GM12878 (cell line): Measurements from ENCODE around the gene SURF6. TPM values are rescaled to one million over a fixed set of nuclear protein-coding genes. Genes with fewer than 3 reads are reported as not detected.
A peak's percentile ranks its signal among the peaks of the same experiment; 100 is the strongest.

ENCODE experiments used
- ATAC-seq: fragments of 200-7000 bp; cut with Tn5 transposase; 3 replicates; pipeline ENCODE4 v1.9.1; 2020; ENCODE audit warnings: mild to moderate bottlenecking, moderate library complexity
- BruUV-seq: library from RNA; stranded (reverse); fragments of 400-500 nt; replicated peaks from 2 replicates; lab custom pipeline; 2021; lab: Mats Ljungman, UMichigan
- CTCF ChIA-PET: fragments of 300-600 bp; sonication (Branson Sonifier 250); formaldehyde crosslinking; extraction: SDS; loops from one replicate; lab custom pipeline; 2021; ENCODE audit warnings: inconsistent platforms; lab: Yijun Ruan, JAX
- POLR2A ChIA-PET: fragments of 350-600 bp; formaldehyde crosslinking; extraction: SDS; loops from one replicate; lab custom pipeline; 2021; ENCODE audit warnings: inconsistent platforms; lab: Charles Lee
- RAD21 ChIA-PET: fragments of 300-600 bp; sonication (Branson Sonifier 250); formaldehyde crosslinking; loops from one replicate; lab custom pipeline; 2023; ENCODE audit warnings: antibody characterized with exemption; ENCODE audit not compliant: unreplicated experiment; lab: Charles Lee
- SMC1A ChIA-PET: fragments of 300-600 bp; sonication (Branson Sonifier 250); formaldehyde crosslinking; loops from one replicate; lab custom pipeline; 2023; ENCODE audit not compliant: unreplicated experiment, uncharacterized antibody; lab: Charles Lee
- DNase-seq: peaks from one replicate; pipeline ENCODE4 v3.0.0-alpha.2; 2011; ENCODE audit warnings: low read depth, low spot score
- FAIRE-seq: peaks from 3 replicates; lab custom pipeline; 2011; peaks lifted over from hg19 to GRCh38; lab: Jason Lieb, UNC
- H2AFZ ChIP-seq: 2 replicates; pipeline ENCODE4 v1.6.0; 2011; ENCODE audit warnings: low read depth, low read length, control low read depth; ENCODE audit not compliant: control insufficient read depth
- H3K27ac ChIP-seq: 2 replicates; pipeline ENCODE4 v1.5.1; 2011; ENCODE audit warnings: control low read depth; ENCODE audit not compliant: control insufficient read depth, insufficient read depth
- H3K27me3 ChIP-seq, 2 experiments: replicated peaks in 1 of 2; 2 replicates each; pipeline versions ENCODE4 v1.6.0 to v1.6.1; 2011; ENCODE audit warnings: low read length in 1 of 2; ENCODE audit not compliant: control insufficient read depth in 2 of 2, insufficient read depth in 2 of 2
- H3K36me3 ChIP-seq, 2 experiments: 2 replicates each; pipeline ENCODE4 v1.5.1; 2011; ENCODE audit warnings: low read length in 1 of 2; ENCODE audit not compliant: control insufficient read depth in 2 of 2, insufficient read depth in 2 of 2
- H3K4me1 ChIP-seq: 2 replicates; pipeline ENCODE4 v1.6.1; 2011; ENCODE audit warnings: mild to moderate bottlenecking, low read length, moderate library complexity, mixed read lengths; ENCODE audit not compliant: control insufficient read depth, insufficient read depth
- H3K4me2 ChIP-seq: 2 replicates; pipeline ENCODE4 v1.6.0; 2011; ENCODE audit warnings: control low read depth; ENCODE audit not compliant: control insufficient read depth, insufficient read depth
- H3K4me3 ChIP-seq: fragments of 200-600 bp; sonication (generic); 2 replicates; pipeline ENCODE4 v1.5.1; 2016
- H3K79me2 ChIP-seq: 2 replicates; pipeline ENCODE4 v1.6.0; 2011; ENCODE audit warnings: low read length; ENCODE audit not compliant: control insufficient read depth, insufficient read depth
- H3K9ac ChIP-seq: 2 replicates; pipeline ENCODE4 v1.8.0; 2011; ENCODE audit warnings: low read length, control low read depth, mixed read lengths; ENCODE audit not compliant: control insufficient read depth, insufficient read depth
- H3K9me3 ChIP-seq: replicated peaks from 3 replicates; pipeline ENCODE4 v1.5.1; 2011; ENCODE audit warnings: mild to moderate bottlenecking, low read length; ENCODE audit not compliant: control insufficient read depth, insufficient read depth
- H4K20me1 ChIP-seq: 2 replicates; pipeline ENCODE4 v1.6.0; 2011; ENCODE audit not compliant: control insufficient read depth, insufficient read depth
- ATF3 ChIP-seq: IDR thresholded peaks from 2 replicates; pipeline ENCODE4 v1.6.1; 2011; ENCODE audit warnings: low read depth, mild to moderate bottlenecking, low read length, moderate library complexity, borderline replicate concordance; ENCODE audit errors: extremely low read depth
- CHD2 ChIP-seq: IDR thresholded peaks from 2 replicates; pipeline ENCODE4 v1.6.1; 2011; ENCODE audit warnings: low read depth, low read length, improper control_type of control experiment, borderline replicate concordance
- EED ChIP-seq: sonication (generic); IDR thresholded peaks from 2 replicates; pipeline ENCODE4 v1.6.1; 2016; ENCODE audit warnings: antibody characterized with exemption, low read depth
- EGR1 ChIP-seq, 2 experiments: IDR thresholded peaks; 1 replicate in 1 of 2; 2 replicates in 1 of 2; pipeline ENCODE4 v1.6.1; 2011 to 2012; ENCODE audit warnings: low read depth in 2 of 2, low read length in 2 of 2, borderline replicate concordance in 1 of 2, mild to moderate bottlenecking in 1 of 2, moderate library complexity in 1 of 2
- HDAC6 ChIP-seq: fragments of 200-600 bp; sonication (generic); IDR thresholded peaks from one replicate; pipeline ENCODE4 v1.8.0; 2017; ENCODE audit warnings: antibody characterized with exemption; ENCODE audit not compliant: unreplicated experiment
- NR2C1 ChIP-seq: fragments of 450-650 bp; IDR thresholded peaks from 2 replicates; pipeline ENCODE4 v1.6.1; 2017; ENCODE audit warnings: antibody characterized with exemption, mild to moderate bottlenecking, moderate library complexity
- PAX8 ChIP-seq: fragments of 450-650 bp; IDR thresholded peaks from 2 replicates; pipeline ENCODE4 v1.6.1; 2017; ENCODE audit warnings: mild to moderate bottlenecking, moderate library complexity
- POLR2A ChIP-seq: IDR thresholded peaks from 2 replicates; pipeline ENCODE4 v1.6.1; 2011; ENCODE audit warnings: low read depth, mild to moderate bottlenecking, low read length
- RCOR1 ChIP-seq: conservative IDR thresholded peaks from 2 replicates; pipeline ENCODE4 v1.6.1; 2012; ENCODE audit warnings: low read depth, low read length, improper control_type of control experiment
- RELA ChIP-seq: fragments of 450-650 bp; IDR thresholded peaks from 2 replicates; pipeline ENCODE4 v1.8.0; 2014; ENCODE audit warnings: borderline replicate concordance; ENCODE audit not compliant: partially characterized antibody
- TBL1XR1 ChIP-seq: IDR thresholded peaks from 2 replicates; pipeline ENCODE4 v1.6.1; 2012; ENCODE audit warnings: low read depth, low read length, improper control_type of control experiment
- YY1 ChIP-seq: IDR thresholded peaks from 2 replicates; pipeline ENCODE4 v1.6.1; 2011; ENCODE audit warnings: low read depth, mild to moderate bottlenecking, low read length
- ZNF217 ChIP-seq: fragments of 450-650 bp; IDR thresholded peaks from 2 replicates; pipeline ENCODE4 v1.6.1; 2017; ENCODE audit warnings: antibody characterized with exemption, mild to moderate bottlenecking
- ZNF687 ChIP-seq: fragments of 450-650 bp; IDR thresholded peaks from 2 replicates; pipeline ENCODE4 v1.6.1; 2017; ENCODE audit warnings: mild to moderate bottlenecking, moderate library complexity
- WGBS: methylation state at CpG from one replicate; pipeline ENCODE4 v1.1.6; 2016; ENCODE audit warnings: low lambda C conversion rate; ENCODE audit not compliant: insufficient replicate concordance, insufficient coverage; ENCODE audit errors: missing lambda C conversion rate; 5-methylcytosine and 5-hydroxymethylcytosine counted together
- in situ Hi-C: fragments of 300-500 bp; cut with MboI; formaldehyde crosslinking; loops from 9 replicates; pipeline ENCODE4 v1.14.3; 2018; ENCODE audit warnings: mixed read lengths
- intact Hi-C: fragments of 100-400 bp; cut with micrococcal nuclease; formaldehyde crosslinking; loops from one replicate; pipeline ENCODE4 v1.14.2; 2022; ENCODE audit not compliant: unreplicated experiment
- polyA plus RNA-seq, 11 experiments: library from polyadenylated mRNA; depleted of rRNA in 4 of 11; unstranded in 6 of 11; stranded (reverse) in 5 of 11; fragments of >200 nt; fragmentation: Nextera tagmentation in 4 of 11; fragmentation: Illumina TruSeq in 1 of 11; extraction: Ambion mirVana in 4 of 11; extraction: Trizol in 1 of 11; gene quantifications; 1 replicate in 1 of 11; 2 replicates in 10 of 11; pipeline versions ENCODE4 v1.2.1 to v1.2.3, GENCODE V29; 2011 to 2016; ENCODE audit warnings: inconsistent platforms in 2 of 11, missing spikeins in 2 of 11, low read depth in 1 of 11
- total RNA-seq, 4 experiments: library from RNA; depleted of rRNA in 3 of 4; stranded (reverse); fragments of >200 nt in 3 of 4; fragmentation: Illumina TruSeq in 1 of 4; extraction: Trizol in 1 of 4; gene quantifications; 2 replicates each; pipeline versions ENCODE4 v1.2.1 to v1.2.3, GENCODE V29; 2013 to 2021
- TF ChIP-seq, protein P1 (sequence below): fragments of 450-650 bp; IDR thresholded peaks from 2 replicates; pipeline ENCODE4 v1.6.1; 2016; ENCODE audit warnings: mild to moderate bottlenecking, moderate library complexity, borderline replicate concordance

The SURF6 gene
- total and polyA plus RNA-seq, 10 of the 15 experiments (the other 5 are each of a cell fraction or from before 2014, with no cell fraction given) = 2.2 to 27.2 (median 15.1) TPM

GRCh38 chr9:133356391-133357091, 20.6 kb upstream of the SURF6 start, which contains the start of the genes SURF1 and SURF2:
SURF1 (minus strand) TSS chr9:133356487; CDS start chr9:133356453, 34 bp downstream.
SURF2 (plus strand) TSS chr9:133356550; CDS start chr9:133356593, 43 bp downstream.
- RAD21 ChIA-PET = interaction anchor here (0.5 to 1.4 kb wide), 4 partner anchors 61 to 190 kb away, joined by 3 read pairs; no protein-coding TSS in a partner anchor
- peak within 1 kb of the TSS; percentile 43 for H3K27ac ChIP-seq
- H3K27me3 ChIP-seq = no peaks in the 10 kb centered on the region
- 0% methylated on average over 32 of the region's 78 CpGs for WGBS
- peak within 1 kb of the TSS; percentile 83 for H3K9ac ChIP-seq
- no peaks in the 10 kb centered on the region; the same call in 1 of the 2 replicates for H4K20me1 ChIP-seq
- CTCF ChIA-PET = interaction anchor here (1.4 to 3.1 kb wide), 2 partner anchors 16 to 26 kb away, joined by 4 to 16 read pairs; no protein-coding TSS in a partner anchor
- H3K9me3 ChIP-seq = no peaks in the 10 kb centered on the region
- H3K4me1 ChIP-seq = no peaks in the 10 kb centered on the region; the same call in none of the 2 replicates
- H3K4me3 ChIP-seq = peak within 1 kb of the TSS; percentile 91
- intact Hi-C loops (no loop called here), in situ Hi-C loops (no loop called here)
- peak; percentile 92 for ATAC-seq
- H2AFZ ChIP-seq = peak within 1 kb of the TSS; percentile 81
- SMC1A ChIA-PET = interaction anchor here (1.1 to 1.5 kb wide), 3 partner anchors 16 to 170 kb away, joined by 3 to 5 read pairs (median 3); no protein-coding TSS in a partner anchor
- peaks cover 21% of the 10 kb centered on the region for H3K79me2 ChIP-seq
- DNase-seq = no peak
- no peak for FAIRE-seq
- H3K36me3 ChIP-seq = peaks cover 17 to 28% of the 10 kb centered on the region in 2 experiments
- no TSS peak for BruUV-seq
- POLR2A ChIA-PET = interaction anchor here (0.9 to 2.2 kb wide), 11 partner anchors 9 to 325 kb away, joined by 3 to 10 read pairs (median 3); partner anchors contain the start of genes MED22, RPL7A and STKLD1
- peak within 1 kb of the TSS; percentile 79 for H3K4me2 ChIP-seq
- TF ChIP-seq EED (no peak), NR2C1 (peak; percentile 96), RELA (no peak), YY1 (peak; percentile 97), RCOR1 (no peak), PAX8 (no peak), EGR1 (IDR thresholded peaks at IDR 0.05; ENCODE audit: borderline replicate concordance in 1 of 2, low read depth in 2 of 2, low read length in 2 of 2) (peak; percentile 44 to 91), POLR2A (peak; percentile 87), ZNF217 (no peak), CHD2 (0 out of 2 replicates have a peak, but pooled peaks have one; percentile 26), HDAC6 (no peak), ZNF687 (no peak), ATF3 (no peak), TBL1XR1 (no peak; the same call in 1 of the 2 replicates)
- TF ChIP-seq, protein P1, sequence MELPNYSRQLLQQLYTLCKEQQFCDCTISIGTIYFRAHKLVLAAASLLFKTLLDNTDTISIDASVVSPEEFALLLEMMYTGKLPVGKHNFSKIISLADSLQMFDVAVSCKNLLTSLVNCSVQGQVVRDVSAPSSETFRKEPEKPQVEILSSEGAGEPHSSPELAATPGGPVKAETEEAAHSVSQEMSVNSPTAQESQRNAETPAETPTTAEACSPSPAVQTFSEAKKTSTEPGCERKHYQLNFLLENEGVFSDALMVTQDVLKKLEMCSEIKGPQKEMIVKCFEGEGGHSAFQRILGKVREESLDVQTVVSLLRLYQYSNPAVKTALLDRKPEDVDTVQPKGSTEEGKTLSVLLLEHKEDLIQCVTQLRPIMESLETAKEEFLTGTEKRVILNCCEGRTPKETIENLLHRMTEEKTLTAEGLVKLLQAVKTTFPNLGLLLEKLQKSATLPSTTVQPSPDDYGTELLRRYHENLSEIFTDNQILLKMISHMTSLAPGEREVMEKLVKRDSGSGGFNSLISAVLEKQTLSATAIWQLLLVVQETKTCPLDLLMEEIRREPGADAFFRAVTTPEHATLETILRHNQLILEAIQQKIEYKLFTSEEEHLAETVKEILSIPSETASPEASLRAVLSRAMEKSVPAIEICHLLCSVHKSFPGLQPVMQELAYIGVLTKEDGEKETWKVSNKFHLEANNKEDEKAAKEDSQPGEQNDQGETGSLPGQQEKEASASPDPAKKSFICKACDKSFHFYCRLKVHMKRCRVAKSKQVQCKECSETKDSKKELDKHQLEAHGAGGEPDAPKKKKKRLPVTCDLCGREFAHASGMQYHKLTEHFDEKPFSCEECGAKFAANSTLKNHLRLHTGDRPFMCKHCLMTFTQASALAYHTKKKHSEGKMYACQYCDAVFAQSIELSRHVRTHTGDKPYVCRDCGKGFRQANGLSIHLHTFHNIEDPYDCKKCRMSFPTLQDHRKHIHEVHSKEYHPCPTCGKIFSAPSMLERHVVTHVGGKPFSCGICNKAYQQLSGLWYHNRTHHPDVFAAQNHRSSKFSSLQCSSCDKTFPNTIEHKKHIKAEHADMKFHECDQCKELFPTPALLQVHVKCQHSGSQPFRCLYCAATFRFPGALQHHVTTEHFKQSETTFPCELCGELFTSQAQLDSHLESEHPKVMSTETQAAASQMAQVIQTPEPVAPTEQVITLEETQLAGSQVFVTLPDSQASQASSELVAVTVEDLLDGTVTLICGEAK = peak; percentile 42
